Keratinocyte (primary cell): ENCODE measurements around the gene PTPN14. TPM values are rescaled to one million over a fixed set of nuclear protein-coding genes. Genes with fewer than 3 reads are reported as not detected.

Experiments
- DNase-seq: peaks from one replicate; pipeline ENCODE4 v3.0.0-alpha.2; 2011; ENCODE audit warnings: low read depth, missing footprints, low spot score
- FAIRE-seq: peaks from 2 replicates; lab custom pipeline; 2011; peaks lifted over from hg19 to GRCh38; lab: Jason Lieb, UNC
- H2AFZ ChIP-seq: 2 replicates; pipeline ENCODE4 v1.6.0; 2012; ENCODE audit warnings: low read length, control low read depth, inconsistent platforms; ENCODE audit not compliant: control insufficient read depth
- H3K27ac ChIP-seq: 2 replicates; pipeline ENCODE4 v1.5.1; 2011; ENCODE audit warnings: low read length; ENCODE audit not compliant: control insufficient read depth, insufficient read depth
- H3K27me3 ChIP-seq: 3 replicates; pipeline ENCODE4 v1.6.0; 2011; ENCODE audit warnings: low read length; ENCODE audit not compliant: control insufficient read depth, insufficient read depth; ENCODE audit errors: extremely low read depth
- H3K36me3 ChIP-seq, 2 experiments: 2 replicates in 1 of 2; 3 replicates in 1 of 2; pipeline ENCODE4 v1.5.1; 2011; ENCODE audit warnings: low read length in 2 of 2, mild to moderate bottlenecking in 1 of 2; ENCODE audit not compliant: control insufficient read depth in 2 of 2, insufficient read depth in 2 of 2; ENCODE audit errors: extremely low read depth in 1 of 2
- H3K4me1 ChIP-seq: 3 replicates; pipeline ENCODE4 v1.5.1; 2011; ENCODE audit warnings: low read length; ENCODE audit not compliant: control insufficient read depth, insufficient read depth; ENCODE audit errors: extremely low read depth
- H3K4me2 ChIP-seq: 3 replicates; pipeline ENCODE4 v1.6.0; 2011; ENCODE audit warnings: low read depth, low read length; ENCODE audit not compliant: control insufficient read depth, insufficient read depth; ENCODE audit errors: extremely low read depth
- H3K4me3 ChIP-seq, 3 experiments: fragments of 200-600 bp in 1 of 3; sonication (generic) in 1 of 3; 2 replicates in 2 of 3; 3 replicates in 1 of 3; pipeline ENCODE4 v1.5.1; 2011 to 2016; ENCODE audit warnings: low read length in 3 of 3, mild to moderate bottlenecking in 3 of 3, control low read depth in 2 of 3, inconsistent platforms in 1 of 3, low read depth in 1 of 3, mixed read lengths in 1 of 3, mixed run types in 1 of 3, moderate library complexity in 1 of 3; ENCODE audit not compliant: control insufficient read depth in 2 of 3, insufficient read depth in 2 of 3; ENCODE audit errors: extremely low read depth in 1 of 3
- H3K79me2 ChIP-seq: 2 replicates; pipeline ENCODE4 v1.6.0; 2012; ENCODE audit warnings: low read length; ENCODE audit not compliant: control insufficient read depth, insufficient read depth
- H3K9ac ChIP-seq: 3 replicates; pipeline ENCODE4 v1.6.0; 2011; ENCODE audit warnings: low read length; ENCODE audit not compliant: control insufficient read depth, insufficient read depth; ENCODE audit errors: extremely low read depth
- H3K9me1 ChIP-seq: 3 replicates; pipeline ENCODE4 v1.6.0; 2011; ENCODE audit warnings: low read length; ENCODE audit not compliant: control insufficient read depth, insufficient read depth; ENCODE audit errors: extremely low read depth
- H3K9me3 ChIP-seq: 2 replicates; pipeline ENCODE4 v1.5.1; 2012; ENCODE audit warnings: low read depth, low read length; ENCODE audit not compliant: control insufficient read depth
- H4K20me1 ChIP-seq: 3 replicates; pipeline ENCODE4 v1.6.0; 2011; ENCODE audit warnings: low read length; ENCODE audit not compliant: control insufficient read depth, insufficient read depth; ENCODE audit errors: extremely low read depth
- EZH2 ChIP-seq: IDR thresholded peaks from one replicate; pipeline ENCODE4 v1.6.1; 2012; ENCODE audit warnings: inconsistent platforms, mild to moderate bottlenecking, low read length, moderate library complexity
- dilution Hi-C: fragments of 300-500 bp; cut with MboI; formaldehyde crosslinking; loops from one replicate; pipeline ENCODE4 v1.7.0; 2020; ENCODE audit warnings: low sequenced_read_pairs; ENCODE audit not compliant: extremely low pct_ligation_motif_present
- polyA plus RNA-seq, 5 experiments: library from polyadenylated mRNA; depleted of rRNA in 3 of 5; stranded (reverse) in 3 of 5; stranded (forward) in 1 of 5; unstranded in 1 of 5; fragments of >200 nt; gene quantifications; 1 replicate in 1 of 5; 2 replicates in 3 of 5; 3 replicates in 1 of 5; pipeline versions ENCODE4 v1.2.1 to v1.2.3, GENCODE V29; 2011 to 2012; ENCODE audit warnings: missing spikeins in 2 of 5, low read depth in 1 of 5, low replicate concordance in 1 of 5
- TF ChIP-seq, protein P1 (sequence below), 3 experiments: IDR thresholded peaks in 1 of 3; conservative IDR thresholded peaks in 1 of 3; optimal IDR thresholded peaks in 1 of 3; 2 replicates in 2 of 3; 3 replicates in 1 of 3; pipeline versions ENCODE3 to v1.5.1; 2011; ENCODE audit warnings: low read length in 3 of 3, mild to moderate bottlenecking in 3 of 3, moderate library complexity in 2 of 3, control low read depth in 1 of 3, inconsistent platforms in 1 of 3; ENCODE audit not compliant: insufficient read depth in 2 of 3; ENCODE audit errors: extremely low read depth in 1 of 3

PTPN14 gene
- polyA plus RNA-seq, 1 donor (not counting 4 experiments of a cell fraction or from before 2014, with no cell fraction given) = 29.9 TPM

DNA sequence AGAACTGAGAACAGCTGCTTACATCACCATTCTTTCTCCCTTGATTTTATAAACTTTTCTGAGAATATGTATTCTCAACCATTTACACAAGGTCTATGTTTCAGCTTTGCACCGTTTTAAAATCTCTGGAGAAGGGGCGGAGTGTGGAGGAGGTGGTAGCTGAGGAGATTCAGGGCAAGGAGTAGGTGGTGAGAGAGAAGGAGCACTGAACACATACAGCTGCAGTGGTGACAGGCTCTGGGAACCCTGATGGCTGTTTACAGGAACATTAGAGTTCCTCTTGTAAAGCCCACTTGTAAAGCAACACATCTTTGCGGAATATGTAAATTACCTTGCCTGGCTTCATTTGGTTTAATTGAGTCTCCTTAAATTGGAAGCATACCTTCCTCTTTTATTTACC lies 180.8 kb downstream of the PTPN14 start:
- no peak overlapping the region for H3K4me3 ChIP-seq
- no peaks in the 10 kb centered on the region for H3K4me1 ChIP-seq
- no peak overlapping the region for H2AFZ ChIP-seq
- no peaks in the 10 kb centered on the region for H3K9me1 ChIP-seq
- H3K9ac ChIP-seq = no peak overlapping the region
- H3K4me2 ChIP-seq = no peak overlapping the region
- peaks cover 33% of the 10 kb centered on the region in 2 experiments for H3K36me3 ChIP-seq
- H3K27me3 ChIP-seq = no peaks in the 10 kb centered on the region
- DNase-seq (no peak), FAIRE-seq (no peak)
- no peaks in the 10 kb centered on the region for H4K20me1 ChIP-seq
- TF ChIP-seq EZH2 = no peak
- TF ChIP-seq, protein P1, sequence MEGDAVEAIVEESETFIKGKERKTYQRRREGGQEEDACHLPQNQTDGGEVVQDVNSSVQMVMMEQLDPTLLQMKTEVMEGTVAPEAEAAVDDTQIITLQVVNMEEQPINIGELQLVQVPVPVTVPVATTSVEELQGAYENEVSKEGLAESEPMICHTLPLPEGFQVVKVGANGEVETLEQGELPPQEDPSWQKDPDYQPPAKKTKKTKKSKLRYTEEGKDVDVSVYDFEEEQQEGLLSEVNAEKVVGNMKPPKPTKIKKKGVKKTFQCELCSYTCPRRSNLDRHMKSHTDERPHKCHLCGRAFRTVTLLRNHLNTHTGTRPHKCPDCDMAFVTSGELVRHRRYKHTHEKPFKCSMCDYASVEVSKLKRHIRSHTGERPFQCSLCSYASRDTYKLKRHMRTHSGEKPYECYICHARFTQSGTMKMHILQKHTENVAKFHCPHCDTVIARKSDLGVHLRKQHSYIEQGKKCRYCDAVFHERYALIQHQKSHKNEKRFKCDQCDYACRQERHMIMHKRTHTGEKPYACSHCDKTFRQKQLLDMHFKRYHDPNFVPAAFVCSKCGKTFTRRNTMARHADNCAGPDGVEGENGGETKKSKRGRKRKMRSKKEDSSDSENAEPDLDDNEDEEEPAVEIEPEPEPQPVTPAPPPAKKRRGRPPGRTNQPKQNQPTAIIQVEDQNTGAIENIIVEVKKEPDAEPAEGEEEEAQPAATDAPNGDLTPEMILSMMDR (optimal IDR thresholded peaks at IDR 0.05 in 1 of 3, IDR thresholded peaks at IDR 0.05 in 1 of 3, conservative IDR thresholded peaks at IDR 0.05 in 1 of 3; ENCODE audit: extremely low read depth in 1 of 3, insufficient read depth in 2 of 3, low read length in 3 of 3) = no peak
- peaks cover 2% of the 10 kb centered on the region for H3K79me2 ChIP-seq
- no peak overlapping the region for H3K27ac ChIP-seq
- dilution Hi-C loops = no loop called here
- H3K9me3 ChIP-seq = no peaks in the 10 kb centered on the region

DNA sequence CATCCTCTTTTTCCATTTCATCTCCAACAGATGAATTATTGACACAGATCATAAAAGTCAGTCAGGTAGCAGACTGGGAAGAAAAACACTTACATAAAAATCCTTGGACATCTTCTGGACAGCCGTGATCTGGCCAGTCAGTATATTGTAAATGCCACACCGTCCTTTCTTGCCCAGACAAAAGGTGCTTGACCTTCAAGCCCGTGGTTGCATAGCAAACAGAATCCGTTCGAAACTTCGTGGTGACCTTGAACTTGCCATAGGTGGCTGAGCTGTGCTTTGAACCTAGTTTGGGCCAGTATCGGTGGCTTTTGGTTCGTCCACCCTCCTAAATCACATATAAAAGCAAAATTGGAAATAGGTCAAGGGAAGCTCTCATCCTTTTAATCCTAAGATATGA lies 182.0 kb downstream of the PTPN14 start:
- no peak overlapping the region for H3K27ac ChIP-seq

More for the DNA sequence above, 182.0 kb downstream of the PTPN14 start:
- Histone ChIP-seq H3K79me2 (peaks cover 2% of the 10 kb centered on the region), H3K4me1 (peaks cover 6% of the 10 kb centered on the region), H3K9me1 (no peaks in the 10 kb centered on the region), H3K4me3 (no peak overlapping the region), H3K9ac (no peak overlapping the region), H4K20me1 (no peaks in the 10 kb centered on the region), H2AFZ (no peak overlapping the region), H3K27me3 (no peaks in the 10 kb centered on the region), H3K4me2 (no peak overlapping the region), H3K9me3 (no peaks in the 10 kb centered on the region), H3K36me3 (peaks cover 38 to 39% of the 10 kb centered on the region in 2 experiments)
- no peak for TF ChIP-seq EZH2
- TF ChIP-seq, protein P1 (optimal IDR thresholded peaks at IDR 0.05 in 1 of 3, IDR thresholded peaks at IDR 0.05 in 1 of 3, conservative IDR thresholded peaks at IDR 0.05 in 1 of 3; ENCODE audit: extremely low read depth in 1 of 3, insufficient read depth in 2 of 3, low read length in 3 of 3) = no peak
- DNase-seq (no peak), FAIRE-seq (no peak)
- dilution Hi-C loops = no loop called here
